Stimulated activated CD4-positive, alpha-beta T cell treated with anti-CD3 and anti-CD28 coated beads, TNF-alpha, amount 100 ng/mL, for 48 hours (primary cell): ENCODE results near the gene MAN1C1.

ENCODE experiments used
- DNase-seq, 3 donors: peaks; one replicate each; pipeline ENCODE4 v3.0.0-alpha.2; 2020; ENCODE audit warnings: low read depth in 3 of 3

MAN1C1 gene

DNA sequence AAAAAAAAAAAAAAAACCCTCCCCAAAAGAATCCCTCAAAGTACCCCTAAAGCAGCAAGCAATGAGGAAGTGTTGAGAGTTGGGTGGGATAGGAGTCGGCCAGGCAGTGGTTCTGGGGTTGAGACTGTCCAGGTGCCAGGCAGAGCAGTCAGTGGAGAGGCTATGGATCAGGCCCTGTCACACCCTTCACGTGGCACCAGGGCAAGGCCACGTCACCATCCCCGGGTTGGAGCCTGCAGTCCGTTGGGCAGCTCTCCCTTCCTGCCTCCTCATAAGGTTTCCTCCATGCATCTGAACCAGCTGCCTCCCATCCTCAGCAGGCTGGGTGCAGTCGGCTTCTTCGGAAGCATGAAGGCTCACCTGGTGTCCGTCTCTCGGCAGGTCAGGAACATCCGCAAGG, 146.9 kb downstream of the MAN1C1 start:
- DNase-seq = no peak

DNA sequence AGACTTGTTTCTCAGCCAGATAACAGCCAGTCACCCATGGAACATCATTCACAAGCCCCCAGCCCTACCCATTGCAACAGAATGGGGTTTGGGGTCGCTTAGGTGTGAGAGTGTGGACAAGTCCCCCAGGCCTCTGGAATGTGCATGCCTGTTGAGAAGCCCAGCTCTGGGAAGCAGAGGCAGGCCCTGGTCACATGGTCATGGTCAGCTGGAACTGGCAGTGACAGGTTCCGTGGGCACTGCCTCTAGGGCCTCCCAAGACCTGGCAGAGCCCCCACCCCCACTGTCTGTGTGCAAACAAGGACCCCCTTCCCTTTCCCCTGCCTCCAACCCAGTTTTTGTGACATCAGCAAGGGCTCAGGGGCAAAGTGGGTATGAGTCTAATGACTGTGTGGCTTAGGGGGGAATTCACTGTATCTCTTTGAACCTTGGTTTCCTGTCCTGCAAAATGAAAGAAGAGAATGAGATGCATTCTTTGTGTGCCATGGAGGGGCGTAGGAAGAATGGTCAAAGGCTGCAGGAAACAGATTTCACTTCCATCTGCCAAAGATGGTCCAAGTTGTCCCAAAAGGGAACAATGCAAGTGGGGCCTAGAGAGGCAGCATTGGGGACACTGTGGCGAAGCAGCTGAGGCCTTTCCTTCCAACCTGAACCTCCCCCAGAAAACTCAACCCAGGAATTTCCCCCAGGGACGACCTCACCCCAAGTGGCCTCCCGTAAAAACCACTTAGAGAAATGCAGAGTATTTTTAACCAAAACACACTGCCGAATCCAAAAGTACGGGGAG, 148.7 kb downstream of the MAN1C1 start:
- DNase-seq = no peak

DNA sequence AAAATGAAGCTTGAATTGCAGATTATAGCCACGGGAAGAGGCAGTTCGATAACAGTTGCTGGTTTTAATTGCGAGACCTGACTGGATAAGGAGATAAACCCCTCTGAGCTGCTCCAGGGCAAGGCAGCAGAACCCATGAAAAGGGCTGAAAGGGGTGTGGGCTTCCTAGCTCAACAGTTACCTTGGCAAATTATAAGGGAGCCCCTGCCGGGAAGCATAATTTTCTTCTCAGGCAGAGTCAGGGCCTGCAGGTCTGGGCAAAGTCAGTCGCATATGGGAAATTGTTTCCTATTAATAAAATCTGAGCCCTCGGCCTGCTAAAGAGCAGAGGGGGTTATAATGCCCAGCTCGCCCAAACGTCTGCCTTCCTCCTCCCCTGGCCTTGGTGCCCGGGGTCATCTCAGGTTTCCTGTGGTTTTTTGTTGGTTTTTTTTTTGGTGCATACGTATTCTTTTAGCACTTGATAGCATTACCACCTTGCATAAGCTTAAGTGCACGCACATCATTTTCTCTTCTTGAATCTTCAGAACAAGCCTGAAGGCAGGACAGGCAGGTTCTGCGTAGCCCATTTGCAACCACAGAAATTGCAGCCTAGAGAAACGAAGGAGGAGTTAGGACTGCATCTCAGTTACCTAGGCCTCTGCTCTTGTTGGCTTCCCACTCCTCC, 149.5 kb downstream of the MAN1C1 start:
- no peak for DNase-seq

DNA sequence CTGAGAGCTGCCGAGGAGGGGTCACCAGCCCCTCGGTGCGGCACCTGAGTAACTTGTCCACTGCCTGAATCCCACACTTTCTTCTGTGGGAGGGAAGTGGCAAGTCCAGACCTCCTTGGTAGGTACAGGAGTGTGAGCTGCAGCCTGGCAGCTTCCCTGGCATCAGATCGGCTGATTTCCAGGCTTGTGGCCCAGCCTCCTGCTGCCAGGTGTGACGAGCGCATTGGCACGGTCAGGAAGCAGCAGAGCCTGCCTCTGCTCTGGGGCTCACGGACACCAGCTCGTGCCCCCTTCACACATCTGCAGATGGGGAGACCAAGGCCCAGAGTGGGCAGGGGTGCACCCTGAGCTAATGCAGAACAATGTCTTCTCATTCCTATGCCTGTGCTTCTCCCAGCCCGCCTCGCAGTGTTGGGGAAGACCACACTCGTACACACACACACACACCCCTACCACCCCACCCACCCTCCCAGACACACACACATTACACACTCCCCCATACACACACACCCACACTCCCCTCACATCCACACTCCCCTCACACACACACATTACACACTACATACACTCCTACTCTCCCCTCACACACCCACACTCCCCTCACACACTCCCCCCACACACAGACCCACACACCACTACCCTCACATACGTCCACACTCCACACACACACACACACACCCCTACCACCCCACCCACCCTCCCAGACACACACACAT, 150.3 kb downstream of the MAN1C1 start:
- DNase-seq = no peak

DNA sequence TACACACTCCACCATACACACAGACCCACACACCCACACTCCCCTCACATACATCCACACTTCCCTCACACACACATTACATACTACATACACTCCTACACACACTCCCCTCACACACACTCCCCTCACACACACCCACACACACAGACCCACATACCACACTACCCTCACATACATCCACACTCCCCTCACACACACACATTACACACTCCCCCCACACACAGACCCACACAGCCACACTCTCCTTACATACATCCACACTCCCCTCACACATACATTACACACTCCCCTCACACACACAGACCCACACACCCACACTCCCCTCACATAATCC, 150.8 kb downstream of the MAN1C1 start:
- no peak for DNase-seq

DNA sequence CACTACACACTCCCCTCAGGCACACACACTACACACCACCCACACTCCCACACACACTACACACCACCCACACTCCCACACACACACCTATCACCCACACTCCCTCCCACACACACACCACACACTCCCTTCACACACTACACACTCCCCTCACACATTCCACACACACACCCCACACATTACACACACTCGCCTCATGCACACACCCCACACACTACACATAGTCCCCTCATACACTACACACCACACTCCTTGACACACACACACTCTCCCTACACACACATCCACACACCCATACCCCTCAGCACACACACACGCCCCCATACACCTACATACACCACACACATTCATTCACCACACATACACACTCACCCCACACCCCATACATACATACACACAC, 152.4 kb downstream of the MAN1C1 start:
- no peak for DNase-seq

DNA sequence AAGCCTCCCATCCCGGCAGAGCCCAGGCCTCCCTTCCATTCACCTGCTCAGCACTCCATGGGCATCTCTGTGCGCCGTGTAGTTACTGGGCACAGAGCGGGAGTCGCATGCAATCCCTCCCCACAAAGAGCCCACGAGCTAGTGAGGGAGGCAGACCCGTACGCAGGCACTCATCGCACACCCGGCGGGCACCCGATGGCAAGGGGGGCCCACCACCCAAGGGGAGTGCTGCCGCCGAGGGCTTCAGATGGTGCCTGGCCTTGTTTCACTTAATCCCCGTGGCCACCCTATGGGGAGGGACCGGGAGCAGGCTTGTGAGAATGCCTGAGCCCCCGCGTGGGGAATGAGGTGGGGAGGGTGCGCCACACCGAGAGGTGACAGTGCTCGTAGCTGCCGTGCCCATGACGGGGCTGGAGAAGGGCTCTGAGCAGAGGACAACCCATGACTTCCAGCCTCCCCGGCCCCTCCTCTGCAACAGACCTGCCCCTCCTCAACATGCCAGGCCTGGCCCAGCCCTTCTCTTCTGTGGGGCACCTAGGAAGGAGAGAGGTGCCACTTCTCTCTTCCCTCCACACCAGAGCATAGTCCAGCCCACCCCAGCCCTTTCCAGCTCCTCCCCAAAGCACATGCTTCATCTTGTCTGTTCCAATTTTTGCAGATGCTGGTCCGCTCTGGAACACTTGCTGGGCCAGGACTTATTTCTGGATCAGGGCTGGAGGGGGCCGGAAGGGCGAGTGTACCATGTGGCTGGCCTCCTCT, 153.2 kb downstream of the MAN1C1 start:
- DNase-seq = no peak

DNA sequence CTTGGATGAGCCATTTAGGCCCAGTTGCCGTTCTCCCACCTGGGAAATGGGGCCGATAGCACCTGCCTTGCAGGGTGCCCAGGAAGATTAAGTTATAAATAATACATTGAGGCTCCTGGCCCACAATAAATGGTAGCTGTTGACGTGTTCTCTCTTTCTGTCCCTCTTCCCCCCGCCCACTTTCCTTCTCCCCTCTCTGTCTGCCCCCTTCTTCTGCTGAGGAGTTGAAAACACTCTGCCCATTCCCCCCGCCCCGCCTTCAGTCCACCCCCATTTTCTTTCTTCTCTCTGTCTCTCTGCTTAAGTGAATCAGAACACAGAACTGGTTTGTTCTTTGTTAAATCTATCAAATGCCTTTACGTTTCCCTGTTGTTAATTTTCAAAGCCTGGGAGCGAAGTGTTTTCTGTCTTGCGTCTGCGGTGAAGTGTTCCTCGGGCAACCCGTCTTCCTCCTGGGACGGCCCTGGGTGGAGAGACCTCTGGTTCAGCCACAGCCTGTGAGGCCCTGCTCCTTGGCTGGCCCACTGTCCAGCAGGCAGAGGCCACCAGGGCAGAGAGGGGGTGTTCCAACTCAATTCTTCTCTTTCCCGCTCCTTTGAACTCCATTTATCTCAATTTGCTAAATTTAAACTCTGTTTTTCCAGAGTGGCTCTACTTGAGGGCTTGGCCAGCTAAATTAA, 154.1 kb downstream of the MAN1C1 start:
- no peak for DNase-seq

DNA sequence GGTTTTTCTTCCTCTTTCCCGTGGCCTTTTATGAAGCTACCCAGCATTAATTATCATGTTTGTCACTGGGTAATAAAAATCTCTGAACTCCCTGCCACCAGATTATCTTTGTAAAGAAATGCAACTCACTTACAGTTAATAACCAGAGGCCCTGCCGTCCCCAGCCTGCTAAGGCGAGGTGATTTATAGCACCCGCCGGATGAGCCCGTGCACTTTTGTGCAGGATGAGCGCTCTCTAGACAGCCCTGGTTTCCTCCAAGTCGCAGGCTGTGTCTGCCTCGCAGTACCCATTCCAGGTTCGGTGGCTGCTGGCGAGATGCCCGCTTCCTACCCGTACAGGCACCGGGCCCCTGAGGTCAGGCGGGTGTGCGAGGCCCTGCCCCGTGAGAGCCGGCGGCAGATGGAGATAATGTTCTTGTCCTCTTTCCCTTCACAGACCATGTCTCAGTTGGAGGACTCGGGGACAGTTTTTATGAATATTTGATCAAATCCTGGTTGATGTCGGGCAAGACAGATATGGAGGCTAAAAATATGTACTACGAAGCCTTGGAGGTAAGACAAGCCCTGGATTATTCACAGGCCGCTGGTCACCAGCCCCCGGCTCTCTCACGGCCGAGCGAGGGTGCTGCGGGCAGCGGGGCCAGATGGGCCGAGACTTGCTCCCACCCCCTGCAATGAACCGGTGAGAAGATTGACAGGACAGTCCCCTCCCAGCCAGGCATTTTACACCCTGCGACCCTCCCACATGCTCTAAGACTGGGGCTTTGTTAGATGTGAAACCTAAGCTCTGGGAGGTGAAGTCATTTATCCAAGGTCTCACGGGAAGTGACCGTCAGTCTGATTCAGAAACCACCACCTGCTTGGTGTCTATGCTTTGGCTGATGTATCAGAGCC, 154.9 kb downstream of the MAN1C1 start:
- DNase-seq = no peak

DNA sequence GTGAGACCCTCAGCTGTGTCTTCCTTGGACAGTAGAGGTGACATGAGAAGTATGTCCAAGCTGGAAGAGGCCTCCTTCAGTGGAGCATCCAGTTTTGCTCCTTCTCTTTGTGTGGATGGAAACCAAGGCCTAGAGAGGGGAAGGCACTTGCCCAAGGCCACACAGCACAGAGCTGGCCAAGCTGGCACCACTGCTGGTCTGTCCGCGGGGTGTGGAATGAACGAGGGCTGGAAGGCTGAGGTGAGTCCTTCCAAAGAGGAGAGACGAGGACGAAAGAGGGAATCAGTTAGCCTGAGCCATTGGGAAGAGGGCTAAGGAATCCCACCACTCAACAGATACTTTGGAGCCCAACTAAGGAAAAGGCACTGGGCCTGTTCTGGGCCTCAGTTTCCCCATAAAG, 155.6 kb downstream of the MAN1C1 start:
- DNase-seq = no peak

DNA sequence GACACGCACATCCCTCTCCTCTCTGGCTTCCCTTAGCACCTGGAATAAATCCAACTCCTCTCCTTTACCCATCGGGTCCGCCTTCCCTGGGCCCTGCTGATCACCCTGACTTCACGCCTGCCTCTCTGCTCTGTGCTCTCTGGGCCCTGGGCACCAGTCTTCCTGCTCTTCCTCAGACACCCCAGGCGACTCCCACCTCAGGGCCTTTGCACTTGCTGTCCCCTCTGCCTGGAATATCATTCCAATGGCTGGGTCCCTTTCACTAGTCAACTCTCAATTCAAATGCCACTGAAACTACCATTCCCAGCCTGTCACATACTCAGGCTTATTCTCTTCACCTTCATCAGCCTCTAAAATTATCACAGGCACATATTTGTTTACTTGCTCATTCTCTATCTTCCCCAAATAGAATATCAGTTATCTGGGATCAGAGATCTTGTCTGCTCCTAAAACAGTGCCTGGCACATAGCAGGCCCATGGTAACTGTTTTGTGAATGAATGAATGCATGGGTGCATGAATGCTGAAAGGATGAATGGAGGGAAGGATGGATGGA, 156.2 kb downstream of the MAN1C1 start:
- no peak for DNase-seq

DNA sequence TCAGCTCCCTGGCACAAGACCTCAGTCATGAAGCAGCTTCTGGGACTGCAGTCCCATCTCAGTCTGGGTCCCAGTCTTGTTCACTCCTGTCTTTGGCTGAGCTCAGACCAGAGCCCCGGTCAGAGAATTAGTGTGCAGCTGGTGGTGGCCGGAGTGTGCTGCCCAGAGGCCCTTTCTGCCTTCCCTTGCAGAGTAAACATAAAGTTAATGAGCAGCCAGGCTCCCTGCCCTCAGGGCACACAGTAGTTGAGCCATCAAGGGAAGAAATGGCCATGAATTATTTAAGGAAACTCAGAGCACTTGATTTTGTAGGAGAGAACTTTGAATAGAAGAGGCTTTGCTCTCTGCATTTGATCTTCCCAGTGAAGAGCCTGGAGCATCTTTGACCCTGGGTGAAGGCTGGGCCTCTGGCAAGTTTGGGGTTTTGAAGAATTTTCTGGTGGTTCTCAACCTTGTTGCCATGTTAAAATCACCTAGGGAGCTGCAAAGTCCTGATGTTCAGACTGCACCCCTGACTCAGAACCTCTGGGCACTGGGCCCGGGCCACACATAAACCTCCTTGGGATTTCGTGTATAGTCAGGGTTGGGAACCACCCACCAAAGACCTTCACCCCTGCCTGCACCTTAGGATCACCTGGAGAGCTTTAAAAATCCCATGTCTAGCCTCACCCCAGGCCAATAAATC, 157.0 kb downstream of the MAN1C1 start:
- no peak for DNase-seq

DNA sequence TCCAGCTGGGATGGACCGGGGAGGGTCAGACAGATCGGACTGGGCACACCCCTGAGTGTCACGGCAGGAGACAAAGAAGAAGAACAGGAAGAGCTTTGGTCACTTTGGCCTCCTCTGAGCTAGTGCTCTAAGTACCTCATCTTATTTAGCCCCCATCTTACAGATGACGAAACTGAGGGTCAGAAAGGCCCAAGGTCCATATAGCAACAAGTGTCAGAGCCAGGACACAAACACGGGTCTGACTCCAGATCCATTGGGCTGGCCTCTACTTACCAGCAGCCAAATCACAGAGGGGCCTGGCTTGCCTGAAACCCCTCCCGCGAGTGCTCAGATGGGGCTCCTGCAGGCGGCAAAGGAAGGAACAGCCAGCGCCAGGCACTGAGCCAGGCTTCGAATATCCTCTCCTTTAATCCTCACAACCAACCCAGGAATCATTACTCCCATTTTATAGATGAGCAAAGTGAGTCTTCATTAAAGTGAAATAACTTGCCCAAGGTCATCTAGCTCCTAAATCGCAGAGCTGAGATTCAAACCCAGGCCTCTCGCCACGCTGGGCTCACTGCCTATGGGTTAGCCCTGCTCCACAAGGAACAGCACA, 157.7 kb downstream of the MAN1C1 start:
- no peak for DNase-seq

DNA sequence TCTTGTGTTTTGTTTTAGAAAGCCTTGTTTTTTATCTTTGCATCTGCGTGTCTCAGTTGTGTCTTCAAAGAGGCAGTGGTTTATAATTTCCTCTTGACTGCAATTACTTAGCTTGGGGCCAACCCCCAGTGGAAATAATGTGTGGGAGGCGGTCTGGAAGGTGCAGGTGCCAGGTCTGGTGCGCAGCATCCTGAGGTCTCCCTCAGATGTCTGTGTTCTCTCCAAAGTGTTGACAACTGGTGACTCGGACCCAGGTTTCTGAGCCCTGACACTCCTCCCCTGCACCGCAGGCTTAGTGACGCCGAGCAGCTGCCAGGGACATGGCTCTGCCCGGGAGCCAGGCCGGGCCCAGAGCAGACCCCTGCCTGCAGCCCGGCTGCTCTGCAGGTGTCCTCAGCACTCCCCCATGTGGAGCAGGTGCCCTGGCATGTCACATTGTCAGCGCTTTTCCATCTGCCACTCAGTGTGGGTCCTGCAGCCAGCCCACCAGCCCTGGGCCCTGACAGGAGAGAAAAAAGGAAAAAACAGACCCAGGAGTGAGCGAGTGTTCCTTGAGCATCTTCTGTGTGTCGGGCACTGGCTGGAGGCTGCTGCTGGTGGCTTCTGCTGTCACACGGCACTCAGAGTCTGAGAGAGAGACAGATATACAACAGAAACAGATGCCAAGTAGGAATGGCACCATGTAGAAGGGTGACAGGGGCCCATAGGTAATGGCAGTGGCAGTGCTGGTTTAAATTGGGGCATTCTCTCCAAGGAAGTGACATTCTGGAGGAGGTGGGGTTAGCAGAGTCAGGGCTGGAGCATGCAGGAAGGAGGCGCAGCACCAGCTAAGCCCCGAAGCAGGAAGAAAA, 158.6 kb downstream of the MAN1C1 start:
- DNase-seq = peak; percentile 49 to 81 (median 76)

DNA sequence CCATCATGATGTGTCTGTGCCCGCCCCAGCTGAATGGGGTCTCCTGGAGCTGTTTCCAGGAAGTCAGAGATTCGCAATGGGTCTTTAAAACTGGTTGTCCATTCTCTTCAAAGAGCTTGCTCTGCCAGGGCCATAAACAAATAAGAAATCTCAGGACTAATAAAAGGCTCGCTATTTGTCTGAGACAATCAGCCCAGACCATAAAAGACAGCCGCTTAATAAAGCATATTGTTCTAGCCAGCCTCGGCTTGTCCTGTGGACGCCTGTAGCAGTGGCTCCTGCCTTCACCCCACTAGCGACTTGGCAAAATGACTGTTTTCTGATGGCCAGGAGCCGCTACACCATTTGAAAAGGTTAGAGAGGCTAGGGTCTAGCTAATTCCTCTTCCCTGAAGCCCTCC, 162.8 kb downstream of the MAN1C1 start:
- DNase-seq = no peak

DNA sequence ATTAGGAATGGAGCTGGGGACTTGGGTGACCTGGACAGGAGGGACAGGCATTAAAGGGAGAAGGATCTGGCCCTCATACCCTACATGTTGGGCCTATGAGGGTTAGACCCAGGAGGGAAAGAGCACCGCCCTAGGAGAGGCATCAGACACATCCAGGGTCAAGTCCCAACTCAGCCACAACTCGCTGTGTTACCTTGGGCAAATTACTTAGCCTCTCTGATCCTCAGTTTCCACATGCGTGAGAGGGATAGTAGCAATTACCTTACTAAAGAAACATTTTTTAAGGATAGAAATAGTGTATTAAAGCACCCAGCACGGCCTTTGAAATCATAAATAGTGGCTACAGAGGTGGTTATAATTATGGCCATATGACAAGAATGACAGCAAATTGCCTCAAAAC, 163.3 kb downstream of the MAN1C1 start:
- no peak for DNase-seq

DNA sequence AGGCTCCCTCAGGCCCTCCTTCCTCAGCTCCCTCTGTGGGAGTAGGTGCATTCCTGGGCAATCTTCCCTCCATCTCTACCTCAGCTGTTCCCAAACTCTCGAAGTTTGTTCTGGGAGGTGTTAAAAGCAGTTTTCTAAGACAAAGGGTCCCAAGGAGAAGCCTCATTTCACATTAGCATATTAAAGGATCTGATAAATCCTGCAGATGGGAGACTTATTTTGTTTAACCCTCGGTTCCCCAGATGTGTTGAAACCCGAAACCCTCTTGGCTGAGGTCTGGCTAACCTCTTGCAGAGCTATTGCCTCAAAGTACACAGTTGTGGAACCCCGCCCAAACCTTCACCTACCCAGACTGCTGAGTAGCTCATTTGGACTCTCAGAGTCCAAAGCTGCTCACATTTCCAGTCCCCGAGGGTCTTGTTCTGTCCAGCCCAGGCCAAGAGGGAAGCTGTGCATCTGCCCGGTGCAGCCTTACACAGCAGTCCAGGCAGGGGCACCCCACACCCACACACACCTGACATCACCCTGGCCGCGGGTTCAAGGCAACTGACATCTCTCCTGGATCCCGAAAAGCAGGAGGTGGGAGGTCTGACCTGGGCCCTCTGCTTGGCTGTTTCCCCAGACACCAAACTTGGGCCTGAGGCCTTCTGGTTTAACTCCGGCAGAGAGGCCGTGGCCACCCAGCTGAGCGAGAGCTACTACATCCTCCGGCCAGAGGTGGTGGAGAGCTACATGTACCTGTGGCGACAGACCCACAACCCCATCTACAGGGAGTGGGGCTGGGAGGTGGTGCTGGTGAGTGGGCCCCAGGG, 163.9 kb downstream of the MAN1C1 start:
- DNase-seq = no peak

DNA sequence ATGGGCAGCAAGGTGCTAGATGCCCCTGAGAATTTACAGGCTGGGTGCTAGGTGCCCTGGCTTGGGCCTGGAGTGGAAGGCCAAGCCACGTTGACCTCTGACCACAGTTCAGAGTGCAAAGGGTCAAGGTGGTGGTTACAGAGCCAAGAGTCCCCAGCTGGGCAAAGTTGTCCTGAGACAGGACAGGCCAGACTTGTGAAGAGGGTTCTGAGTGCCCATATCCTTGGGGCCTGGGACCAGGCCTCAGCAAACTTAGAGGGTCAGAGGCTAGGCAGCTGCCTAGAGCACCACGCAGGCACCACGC, 164.5 kb downstream of the MAN1C1 start:
- no peak for DNase-seq
